H1 (cell line): Measurements from ENCODE around the gene FANK1. TPM values are rescaled to one million over a fixed set of nuclear protein-coding genes. Genes with fewer than 3 reads are reported as not detected.
"Not testable (repeated sequence)": the region's sequence is repeated elsewhere in the genome, so short reads cannot be mapped to it uniquely, and the experiment has no call there.

Experiments used
- CTCF ChIA-PET: fragments of 300-600 bp; sonication (Branson Sonifier 250); formaldehyde crosslinking; loops from one replicate; lab custom pipeline; 2021; ENCODE audit not compliant: partially characterized antibody; lab: Charles Lee
- POLR2A ChIA-PET: fragments of 300-600 bp; sonication (Branson Sonifier 250); formaldehyde crosslinking; loops from one replicate; lab custom pipeline; 2021; ENCODE audit warnings: inconsistent platforms; ENCODE audit not compliant: partially characterized antibody; lab: Charles Lee
- DNase-seq, 2 experiments: peaks; one replicate each; pipeline versions ENCODE4 v3.0.0 to v3.0.0-alpha.2; 2010 to 2022; ENCODE audit warnings: low spot score in 2 of 2, low read depth in 1 of 2, mixed read lengths in 1 of 2
- FAIRE-seq: peaks from 2 replicates; lab custom pipeline; 2011; peaks lifted over from hg19 to GRCh38; lab: Jason Lieb, UNC
- H2AFZ ChIP-seq: 2 replicates; pipeline ENCODE4 v1.8.1; 2012; ENCODE audit warnings: low read length, inconsistent platforms
- H2AK5ac ChIP-seq: 2 replicates; pipeline ENCODE4 v1.6.1; 2013; ENCODE audit warnings: low read depth, low read length
- H2BK120ac ChIP-seq: replicated peaks from 2 replicates; pipeline ENCODE3; 2013; ENCODE audit warnings: low read depth, low read length, inconsistent platforms
- H2BK12ac ChIP-seq: 2 replicates; pipeline ENCODE4 v1.6.1; 2013; ENCODE audit warnings: low read depth, low read length
- H2BK15ac ChIP-seq: 2 replicates; pipeline ENCODE4 v1.6.1; 2013; ENCODE audit warnings: low read length
- H2BK20ac ChIP-seq: 2 replicates; pipeline ENCODE4 v1.6.1; 2013; ENCODE audit warnings: low read length
- H2BK5ac ChIP-seq: 2 replicates; pipeline ENCODE4 v1.6.1; 2013; ENCODE audit warnings: low read depth, low read length
- H3K14ac ChIP-seq: 2 replicates; pipeline ENCODE4 v1.6.1; 2013; ENCODE audit warnings: inconsistent platforms; ENCODE audit not compliant: insufficient read length
- H3K18ac ChIP-seq: 2 replicates; pipeline ENCODE4 v1.6.1; 2013; ENCODE audit warnings: low read length; ENCODE audit errors: extremely low read depth
- H3K23ac ChIP-seq: 2 replicates; pipeline ENCODE4 v1.6.1; 2013; ENCODE audit warnings: inconsistent platforms; ENCODE audit not compliant: insufficient read length
- H3K23me2 ChIP-seq: 2 replicates; pipeline ENCODE4 v1.6.1; 2013; ENCODE audit warnings: low read depth, low read length
- H3K27ac ChIP-seq: 2 replicates; pipeline ENCODE4 v1.6.1; 2011; ENCODE audit warnings: low read depth, low read length, inconsistent platforms
- H3K27me3 ChIP-seq, 4 experiments: replicated peaks in 1 of 4; 1 replicate in 1 of 4; 2 replicates in 3 of 4; pipeline versions ENCODE4 v1.6.1 to v1.8.1; 2011 to 2013; ENCODE audit warnings: low read length in 3 of 4, mild to moderate bottlenecking in 3 of 4, inconsistent platforms in 2 of 4, mixed read lengths in 2 of 4, moderate library complexity in 1 of 4; ENCODE audit not compliant: control insufficient read depth in 3 of 4, insufficient read depth in 3 of 4; ENCODE audit errors: extremely low read depth in 1 of 4
- H3K36me3 ChIP-seq, 4 experiments: 2 replicates each; pipeline versions ENCODE4 v1.6.1 to v1.8.1; 2011 to 2013; ENCODE audit warnings: mild to moderate bottlenecking in 4 of 4, low read length in 3 of 4, moderate library complexity in 2 of 4, control low read depth in 1 of 4, inconsistent platforms in 1 of 4; ENCODE audit not compliant: insufficient read depth in 4 of 4, control insufficient read depth in 2 of 4
- H3K4ac ChIP-seq: replicated peaks from 2 replicates; pipeline ENCODE3; 2013; ENCODE audit warnings: low read length, low read depth, mixed read lengths, inconsistent platforms; ENCODE audit not compliant: insufficient read length
- H3K4me1 ChIP-seq, 4 experiments: replicated peaks in 1 of 4; 1 replicate in 1 of 4; 2 replicates in 3 of 4; pipeline versions ENCODE4 v1.6.1 to v1.8.1; 2011 to 2013; ENCODE audit warnings: low read length in 3 of 4, inconsistent platforms in 2 of 4, mixed read lengths in 1 of 4; ENCODE audit not compliant: insufficient read depth in 4 of 4, control insufficient read depth in 3 of 4
- H3K4me2 ChIP-seq, 2 experiments: 2 replicates each; pipeline versions ENCODE4 v1.6.1 to v1.8.1; 2011 to 2013; ENCODE audit warnings: low read depth in 2 of 2, low read length in 2 of 2, control low read depth in 1 of 2, inconsistent platforms in 1 of 2, mild to moderate bottlenecking in 1 of 2; ENCODE audit not compliant: insufficient read depth in 1 of 2
- H3K4me3 ChIP-seq, 4 experiments: fragments of 200-600, 300-600 bp in 1 of 4; sonication (generic), shearing (Covaris generic), sonication (Bioruptor Twin) in 1 of 4; 2 replicates each; pipeline versions ENCODE4 v1.5.1 to v1.8.1; 2011 to 2016; ENCODE audit warnings: low read length in 4 of 4, low read depth in 3 of 4, control low read depth in 2 of 4, inconsistent platforms in 2 of 4, mild to moderate bottlenecking in 2 of 4, mixed read lengths in 1 of 4, moderate library complexity in 1 of 4; ENCODE audit not compliant: insufficient read depth in 2 of 4; ENCODE audit errors: extremely low read depth in 1 of 4
- H3K56ac ChIP-seq: replicated peaks from 2 replicates; pipeline ENCODE3; 2013; ENCODE audit warnings: low read depth, mild to moderate bottlenecking, mixed read lengths, low read length, inconsistent platforms; ENCODE audit not compliant: insufficient read length
- H3K79me1 ChIP-seq: 2 replicates; pipeline ENCODE4 v1.6.1; 2013; ENCODE audit warnings: low read depth, low read length, control low read depth
- H3K79me2 ChIP-seq, 2 experiments: 2 replicates each; pipeline versions ENCODE4 v1.6.1 to v1.8.1; 2012 to 2013; ENCODE audit warnings: low read length in 2 of 2, mild to moderate bottlenecking in 2 of 2, inconsistent platforms in 1 of 2; ENCODE audit not compliant: insufficient read depth in 2 of 2, control insufficient read depth in 1 of 2
- H3K9ac ChIP-seq, 4 experiments: replicated peaks in 1 of 4; 1 replicate in 1 of 4; 2 replicates in 3 of 4; pipeline versions ENCODE4 v1.6.1 to v1.8.1; 2011 to 2013; ENCODE audit warnings: low read depth in 3 of 4, low read length in 3 of 4, control low read depth in 2 of 4, mild to moderate bottlenecking in 2 of 4, moderate library complexity in 2 of 4, inconsistent platforms in 1 of 4; ENCODE audit errors: extremely low read depth in 1 of 4
- H3K9me3 ChIP-seq, 2 experiments: 2 replicates each; pipeline versions ENCODE4 v1.6.1 to v1.8.1; 2012 to 2013; ENCODE audit warnings: mild to moderate bottlenecking in 2 of 2, moderate library complexity in 2 of 2, control low read depth in 1 of 2, inconsistent platforms in 1 of 2, low read depth in 1 of 2, low read length in 1 of 2, mixed read lengths in 1 of 2; ENCODE audit not compliant: insufficient read depth in 2 of 2
- H4K20me1 ChIP-seq, 2 experiments: replicated peaks in 1 of 2; 2 replicates each; pipeline versions ENCODE3 to v1.8.1; 2011 to 2013; ENCODE audit warnings: inconsistent platforms in 2 of 2, low read length in 2 of 2, mild to moderate bottlenecking in 1 of 2; ENCODE audit not compliant: insufficient read depth in 2 of 2, control insufficient read depth in 1 of 2
- H4K5ac ChIP-seq: 2 replicates; pipeline ENCODE4 v1.6.1; 2013; ENCODE audit warnings: low read length, low read depth, mixed read lengths, inconsistent platforms; ENCODE audit not compliant: insufficient read length
- H4K8ac ChIP-seq: 2 replicates; pipeline ENCODE4 v1.8.0; 2013; ENCODE audit warnings: mild to moderate bottlenecking, moderate library complexity, low read length, inconsistent platforms; ENCODE audit not compliant: insufficient read depth; ENCODE audit errors: extremely low read depth
- H4K91ac ChIP-seq: replicated peaks from 2 replicates; pipeline ENCODE3; 2013; ENCODE audit warnings: low read length, mixed read lengths, inconsistent platforms; ENCODE audit not compliant: insufficient read length
- WGBS, 2 experiments: shearing (Covaris generic) in 1 of 2; methylation state at CpG; one replicate each; pipeline versions ENCODE4 v1.1.6 to v1.1.7; 2013 to 2015; ENCODE audit warnings: low lambda C conversion rate in 2 of 2, mixed read lengths in 2 of 2, inconsistent platforms in 1 of 2, low coverage in 1 of 2, missing lambda C conversion rate in 1 of 2; ENCODE audit not compliant: insufficient replicate concordance in 2 of 2, insufficient coverage in 1 of 2, insufficient read length in 1 of 2; ENCODE audit errors: extremely low coverage in 1 of 2, missing lambda C conversion rate in 1 of 2; 5-methylcytosine and 5-hydroxymethylcytosine counted together
- polyA plus RNA-seq, 7 experiments: library from polyadenylated mRNA; depleted of rRNA in 3 of 7; stranded (reverse) in 5 of 7; unstranded in 2 of 7; fragments of >200 nt in 5 of 7; fragments of 200-250 nt in 2 of 7; gene quantifications; 1 replicate in 5 of 7; 2 replicates in 1 of 7; 4 replicates in 1 of 7; pipeline versions ENCODE4 v1.2.1 to v1.2.3, GENCODE V29; 2011 to 2013; ENCODE audit warnings: missing spikeins in 2 of 7, mixed read lengths in 2 of 7
- total RNA-seq: library from RNA; stranded (reverse); fragmentation: NEBNext Ultra II Directional; extraction: Animal tissue kit (Norgen Biotek cat#: 25700); gene quantifications from 2 replicates; pipeline ENCODE4 v1.2.1, GENCODE V29; 2021

FANK1 gene
- total and polyA plus RNA-seq, 2 of the 8 experiments (the other 6 are each of a cell fraction or from before 2014, with no cell fraction given): 1.2 TPM; not detected in 1

DNA sequence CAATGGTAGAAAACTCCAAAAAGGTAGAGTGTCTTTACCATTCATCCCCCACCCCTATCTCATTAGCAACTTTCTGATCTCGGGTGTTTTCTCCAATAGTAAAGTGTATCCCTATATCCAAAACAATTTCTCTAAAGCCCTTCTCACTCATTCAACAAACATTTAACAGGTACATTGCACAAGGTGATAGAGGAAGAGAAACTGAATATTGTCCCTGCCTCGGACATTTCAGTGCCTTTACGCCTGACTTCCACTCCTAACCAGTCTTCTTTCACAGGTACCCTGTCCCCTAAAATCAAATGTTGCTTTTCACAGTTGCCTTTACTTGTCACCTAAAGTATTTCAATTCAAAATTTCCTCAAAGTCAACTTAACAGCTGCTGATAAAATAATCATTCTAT is 2.2 kb upstream of the FANK1 start:
- H4K91ac ChIP-seq, H3K14ac ChIP-seq, H2BK12ac ChIP-seq, H3K18ac ChIP-seq, H3K79me2 ChIP-seq, H2AK5ac ChIP-seq, H3K36me3 ChIP-seq, H3K79me1 ChIP-seq, H2BK120ac ChIP-seq, FAIRE-seq, H2AFZ ChIP-seq, POLR2A ChIA-PET, H3K4me2 ChIP-seq, DNase-seq, H3K56ac ChIP-seq, H3K4ac ChIP-seq, H3K23me2 ChIP-seq, H2BK15ac ChIP-seq, H3K4me1 ChIP-seq, H3K9ac ChIP-seq, H4K5ac ChIP-seq, H3K4me3 ChIP-seq, H3K27me3 ChIP-seq, H4K8ac ChIP-seq, H2BK5ac ChIP-seq, H3K23ac ChIP-seq, H2BK20ac ChIP-seq, H4K20me1 ChIP-seq, H3K27ac ChIP-seq: not testable (repeated sequence)
- 91% methylated on average over 3 of the region's 3 CpGs; no CpG with 5 or more reads in 1 of the 2 experiments for WGBS, 2 experiments
- CTCF ChIA-PET: interaction anchor here (1.4 kb wide), 1 partner anchor 25 kb away, joined by 3 read pairs; no protein-coding TSS in a partner anchor
- peaks cover 3 to 12% of the 10 kb centered on the region in 2 experiments; a peak in 1 of 4 replicates for H3K9me3 ChIP-seq
